NCI-H82 (cell line): ENCODE data around the gene TRIM2.
"Not testable (repeated sequence)": the region's sequence is repeated elsewhere in the genome, so short reads cannot be mapped to it uniquely, and the experiment has no call there.

Source experiments
- DNase-seq: peaks from one replicate; lab custom pipeline; 2025; lab: John Stamatoyannopoulos, UW

The TRIM2 gene

DNA sequence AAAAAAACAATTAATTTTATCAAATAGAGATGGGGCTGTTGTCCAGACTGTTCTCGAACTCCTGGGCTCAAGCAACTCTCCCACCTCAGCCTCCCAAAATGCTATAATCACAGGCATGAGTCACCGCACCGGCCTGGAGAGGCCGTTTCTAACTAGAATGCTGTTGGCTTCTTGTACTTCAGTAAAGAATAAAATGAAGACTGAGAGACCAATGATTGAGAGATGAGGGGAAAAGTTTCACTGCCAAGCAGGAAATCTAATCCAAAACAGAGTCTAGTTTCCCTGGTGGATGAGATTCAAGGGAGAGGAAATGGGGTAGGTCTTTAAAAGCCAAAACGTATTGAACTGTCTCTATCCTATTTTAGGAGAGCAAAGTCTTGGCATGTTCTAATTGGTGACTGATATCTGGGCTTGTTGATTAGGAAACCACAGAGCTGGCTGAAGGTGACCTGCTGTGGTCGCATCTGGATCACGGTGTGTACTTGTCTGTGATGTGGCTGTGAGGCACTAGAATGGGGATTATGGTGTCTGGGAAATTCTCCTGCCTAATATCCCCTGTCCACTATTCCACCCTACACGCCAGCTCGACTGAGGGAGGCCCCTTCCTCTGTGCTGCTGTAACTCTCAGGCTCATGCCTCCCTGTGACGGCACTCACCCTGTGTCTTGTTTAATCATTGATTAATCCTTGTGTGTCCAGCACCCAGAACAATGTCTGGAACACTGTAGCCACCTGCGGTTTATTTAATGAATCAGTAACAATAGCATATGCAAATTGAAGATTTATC is 15.0 kb upstream of the TRIM2 start:
- peak; percentile 6 for DNase-seq

DNA sequence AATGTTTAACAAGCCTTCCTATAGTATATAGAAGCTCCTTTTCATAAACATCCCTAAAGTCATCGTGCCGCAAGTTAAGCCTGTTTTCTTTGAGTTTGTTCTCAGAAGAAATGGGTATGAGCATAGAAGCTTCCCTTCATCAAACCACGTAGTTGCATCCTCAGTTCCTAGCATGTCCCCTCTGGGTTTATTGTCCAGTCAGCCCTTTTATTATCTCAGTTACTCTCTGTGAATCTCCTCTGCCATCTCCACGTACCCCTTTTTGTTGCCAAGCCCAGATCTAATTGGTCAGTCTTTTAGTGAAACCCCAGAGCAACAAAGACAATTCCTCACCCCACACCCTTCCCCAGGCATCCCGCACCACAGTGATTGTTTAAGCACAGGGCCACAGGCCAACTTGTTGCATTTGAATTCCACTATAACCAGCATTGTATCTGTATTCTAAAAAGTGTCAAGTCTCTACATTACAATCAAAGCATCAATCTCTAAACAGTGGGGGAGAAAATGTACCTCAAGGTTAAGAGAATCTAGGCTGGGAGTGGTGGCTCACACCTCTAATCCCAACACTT is 12.4 kb upstream of the TRIM2 start:
- no peak for DNase-seq

DNA sequence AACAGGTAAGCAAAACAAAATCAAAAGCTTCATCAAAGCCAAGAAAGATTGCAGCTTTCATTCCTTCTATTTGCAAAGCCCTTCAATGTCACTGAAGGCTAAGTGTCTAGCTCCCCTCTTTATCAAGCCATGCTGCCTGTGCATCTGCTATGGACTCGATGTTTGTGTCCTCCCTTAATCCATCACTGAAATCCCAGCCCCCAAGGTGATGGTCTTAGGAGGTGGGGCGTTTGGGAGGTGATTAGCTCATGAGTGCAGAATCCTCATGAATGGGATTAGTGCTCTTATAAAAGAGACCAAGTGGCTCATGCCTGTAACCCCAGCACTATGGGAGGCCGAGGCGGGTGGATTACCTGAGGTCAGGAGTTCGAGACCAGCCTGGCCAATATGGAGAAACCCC is 6.9 kb upstream of the TRIM2 start:
- peak; percentile 95 for DNase-seq

DNA sequence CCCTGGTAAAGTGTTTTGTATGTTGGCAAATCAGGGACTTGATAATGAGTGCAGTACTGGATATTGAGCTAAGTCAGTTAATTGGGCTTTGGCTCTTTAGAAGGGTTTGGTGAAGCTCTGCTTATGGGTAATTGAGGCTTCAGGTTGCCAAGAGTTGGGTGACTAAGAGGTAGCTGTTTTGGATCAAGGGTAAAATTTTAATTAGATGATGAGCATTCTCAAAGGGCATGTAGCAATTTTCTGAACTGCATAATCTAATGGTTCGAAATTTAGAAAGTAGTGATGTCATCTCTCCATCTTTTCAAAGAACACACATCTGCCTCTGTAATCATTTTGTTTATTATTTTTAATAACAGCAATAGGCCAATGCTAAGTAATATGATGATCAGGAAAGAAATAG is 5.5 kb upstream of the TRIM2 start:
- DNase-seq = no peak

DNA sequence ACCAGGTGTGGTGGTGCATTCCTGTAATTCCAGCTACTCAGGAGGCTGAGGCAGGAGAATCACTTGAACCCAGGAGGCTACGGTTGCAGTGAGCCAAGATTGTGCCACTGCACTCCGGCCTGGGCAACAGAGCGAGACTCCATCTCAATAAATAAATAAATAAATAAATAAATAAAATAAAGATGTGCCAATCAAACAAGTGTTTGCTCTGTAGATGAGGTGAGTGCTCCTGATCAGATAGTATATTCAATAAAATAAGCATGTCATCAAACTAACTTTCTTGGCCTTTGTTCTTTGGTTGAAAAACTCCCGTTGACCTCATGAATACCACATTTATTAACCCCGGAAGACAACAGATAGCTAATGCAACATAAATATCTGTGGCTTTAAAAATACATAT is 497 bp upstream of the TRIM2 start:
- DNase-seq = not testable (repeated sequence)

DNA sequence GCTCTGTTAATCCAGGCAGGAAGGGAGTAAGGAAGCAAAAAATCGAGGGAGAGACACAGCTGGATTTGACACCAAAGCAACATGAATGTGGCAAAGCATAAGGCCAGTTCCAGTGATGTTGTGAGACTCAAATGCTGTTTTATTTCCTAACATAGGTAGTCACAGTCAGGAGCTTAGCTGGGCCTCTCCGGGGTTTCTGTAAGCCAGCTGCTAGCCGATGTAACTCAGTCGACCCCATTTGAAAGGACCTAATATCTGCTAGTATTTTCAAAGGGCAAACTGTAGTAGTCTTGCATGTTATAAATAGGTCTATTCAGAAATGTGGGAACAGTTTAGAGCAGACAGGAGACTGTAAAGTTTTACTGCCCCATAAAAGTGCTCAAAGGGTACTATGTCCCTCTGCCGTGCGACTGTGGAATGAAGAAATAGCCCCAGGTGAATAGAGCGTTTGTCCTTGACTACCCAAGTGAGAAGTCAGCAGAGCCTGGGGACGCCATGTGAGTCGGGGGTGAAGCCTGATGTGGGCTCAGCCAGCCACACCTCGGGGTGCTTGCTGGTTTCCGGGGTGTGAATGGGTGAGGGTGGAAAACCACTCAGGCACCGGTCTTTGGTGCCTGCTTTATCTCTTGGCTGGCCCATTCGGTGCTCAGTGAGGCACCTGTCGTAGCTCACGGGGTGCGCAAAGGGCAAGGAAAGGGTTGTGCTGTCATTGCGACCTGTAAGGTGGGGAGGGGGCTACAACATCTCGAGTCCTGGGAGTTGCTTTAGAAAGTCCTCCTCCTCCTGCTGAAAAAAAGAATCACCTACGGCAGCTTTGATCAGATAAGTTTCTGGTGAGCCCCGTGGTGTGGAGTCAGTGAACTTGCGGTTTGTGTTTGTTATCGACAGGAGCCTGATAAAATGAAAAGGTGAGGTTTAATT is 745 bp downstream of the TRIM2 start:
- DNase-seq = peak; percentile 24

DNA sequence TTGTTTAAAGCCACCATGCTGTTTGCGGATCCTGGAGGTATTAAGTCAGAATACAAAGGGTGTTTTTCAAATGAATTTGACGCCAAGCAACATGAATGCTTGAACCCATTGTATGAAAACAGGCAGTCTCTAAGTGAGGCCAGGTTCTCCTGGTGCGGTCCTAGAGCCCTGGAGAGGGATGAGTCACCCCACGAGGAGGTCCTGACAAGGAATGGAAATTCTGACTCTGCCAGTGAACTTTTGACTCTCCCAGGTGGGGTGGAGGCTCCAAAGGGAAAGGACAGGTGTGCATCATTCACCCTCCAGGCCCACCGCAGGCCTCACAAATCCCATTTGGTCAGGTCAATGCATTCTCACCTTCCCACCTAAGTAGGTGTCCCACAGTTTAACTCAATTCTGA is 1.5 kb downstream of the TRIM2 start:
- no peak for DNase-seq

DNA sequence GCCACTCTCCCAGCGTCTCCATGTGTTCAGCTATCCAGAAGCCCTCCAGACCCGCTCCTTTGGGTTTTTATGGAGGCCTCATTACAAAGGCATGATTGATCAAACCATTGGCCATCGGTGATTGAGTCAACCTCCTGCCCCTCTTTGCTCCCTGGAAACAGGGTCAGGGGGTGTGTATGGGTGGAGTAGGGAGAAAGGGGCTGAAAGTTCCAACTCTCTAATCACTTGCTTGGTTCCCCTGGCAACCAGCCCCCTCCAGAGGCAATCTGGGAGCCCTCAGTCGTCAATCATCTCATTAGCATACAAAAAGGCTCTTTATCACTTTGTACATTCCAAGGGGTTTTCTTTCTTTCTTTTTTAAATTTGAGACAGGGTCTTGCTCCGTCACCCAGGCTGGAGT is 2.3 kb downstream of the TRIM2 start:
- no peak for DNase-seq

DNA sequence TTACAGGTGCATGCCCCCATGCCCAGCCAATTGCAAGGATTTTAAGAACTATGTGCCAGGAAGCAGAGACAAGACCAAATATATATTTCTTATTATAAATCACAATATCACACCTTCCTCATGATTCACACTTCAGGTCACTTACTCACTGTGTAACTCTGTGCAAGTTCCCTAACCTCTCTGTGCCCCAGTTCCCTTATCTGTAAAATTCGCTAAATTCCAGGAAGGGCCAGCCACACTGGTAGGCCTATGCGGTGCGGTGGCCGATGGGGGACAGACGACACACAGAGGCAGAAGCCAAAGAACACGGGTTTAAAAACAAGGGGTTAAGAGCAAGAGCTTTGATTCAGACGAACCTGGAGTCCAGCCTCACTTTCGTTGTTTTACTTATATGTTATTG is 2.8 kb downstream of the TRIM2 start:
- no peak for DNase-seq

DNA sequence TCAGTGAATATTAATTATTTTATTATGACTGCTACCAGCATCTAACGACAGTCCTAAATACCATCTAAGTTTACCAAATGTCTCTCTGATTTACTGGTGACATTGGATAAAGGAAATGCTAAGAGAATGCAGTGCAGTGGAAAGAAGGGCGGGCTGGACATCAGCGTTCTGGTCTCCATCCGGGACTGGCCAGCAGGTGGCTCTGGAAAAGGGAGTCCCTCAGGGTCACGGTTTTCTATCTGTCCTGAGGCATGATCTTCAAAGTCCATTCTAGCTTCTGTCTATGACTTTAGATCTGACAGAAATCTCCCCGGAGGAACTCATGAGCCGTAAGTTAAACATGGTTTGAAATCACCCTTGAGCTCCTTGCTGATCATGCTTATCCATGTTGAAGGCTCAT is 3.3 kb downstream of the TRIM2 start:
- DNase-seq = peak; percentile 21

DNA sequence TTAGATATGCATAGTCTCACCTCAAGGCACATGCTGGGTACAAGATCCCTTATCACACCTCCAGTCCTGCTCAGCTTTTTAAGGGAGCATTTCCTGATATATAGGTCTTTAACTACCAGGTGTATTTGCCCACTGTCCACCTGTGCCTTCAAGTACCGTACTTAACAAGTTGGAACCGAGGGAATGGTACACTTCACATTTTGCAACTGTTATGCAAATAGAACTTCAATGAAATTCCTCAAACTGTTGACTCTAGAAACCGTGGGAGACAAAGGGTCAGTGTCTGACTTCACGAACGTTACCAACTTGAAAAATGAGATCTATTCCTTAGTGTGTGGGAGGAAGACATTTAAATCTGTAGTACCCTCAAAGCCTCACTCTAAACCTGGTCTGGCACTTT is 5.2 kb downstream of the TRIM2 start:
- DNase-seq = no peak

DNA sequence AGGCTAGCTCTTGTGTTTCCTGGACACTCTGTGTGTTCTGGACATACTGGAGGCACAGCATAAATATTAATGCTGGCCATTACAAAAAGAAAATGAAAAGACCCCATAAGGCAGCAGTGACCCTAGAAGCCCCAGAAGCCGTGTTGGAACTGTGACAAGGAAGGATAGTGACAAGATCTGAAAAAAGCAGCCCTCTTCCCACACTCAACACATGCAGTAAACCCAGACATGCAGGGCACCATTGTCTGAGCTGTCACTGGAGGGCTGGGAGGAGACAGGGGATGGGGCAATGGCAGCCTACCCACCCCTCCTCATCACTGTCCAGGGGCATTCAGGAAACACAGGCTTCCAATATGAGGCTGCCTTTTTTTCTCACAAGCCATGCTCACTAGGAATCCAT is 6.5 kb downstream of the TRIM2 start:
- DNase-seq = no peak

DNA sequence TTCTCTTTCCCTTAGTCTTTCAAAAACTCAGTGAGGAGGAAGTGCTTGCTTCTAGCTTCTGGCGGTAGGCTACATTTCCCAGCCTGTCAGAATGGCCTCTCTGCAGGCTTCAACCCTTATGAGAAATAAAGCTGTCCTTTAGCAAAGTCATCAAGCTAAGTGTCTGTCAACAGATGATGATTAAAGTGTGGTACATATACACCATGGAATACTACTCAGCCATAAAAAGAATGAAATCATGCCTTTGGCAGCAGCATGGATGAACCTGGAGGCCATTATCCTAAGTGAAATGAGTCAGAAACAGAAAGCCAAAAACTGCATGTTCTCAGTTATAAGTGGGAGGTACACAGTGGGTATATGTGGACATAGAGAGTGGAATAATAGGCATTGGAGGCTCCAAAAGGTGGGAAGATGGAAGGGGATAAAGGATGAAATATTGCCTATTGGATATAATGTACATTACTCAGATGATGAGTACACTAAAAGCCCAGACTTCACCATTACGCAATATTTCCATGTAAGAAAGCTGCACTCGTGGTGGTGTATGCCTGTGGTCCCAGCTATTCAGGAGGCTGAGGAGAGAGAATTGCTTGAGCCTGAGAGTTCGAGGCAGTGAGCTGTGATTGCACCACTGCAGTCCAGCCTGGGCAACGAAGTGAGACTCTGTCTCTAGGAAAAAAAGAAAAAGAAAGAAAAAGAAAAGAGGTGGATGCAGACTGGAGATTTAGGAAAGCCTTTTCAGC is 7.9 kb downstream of the TRIM2 start:
- DNase-seq = no peak

DNA sequence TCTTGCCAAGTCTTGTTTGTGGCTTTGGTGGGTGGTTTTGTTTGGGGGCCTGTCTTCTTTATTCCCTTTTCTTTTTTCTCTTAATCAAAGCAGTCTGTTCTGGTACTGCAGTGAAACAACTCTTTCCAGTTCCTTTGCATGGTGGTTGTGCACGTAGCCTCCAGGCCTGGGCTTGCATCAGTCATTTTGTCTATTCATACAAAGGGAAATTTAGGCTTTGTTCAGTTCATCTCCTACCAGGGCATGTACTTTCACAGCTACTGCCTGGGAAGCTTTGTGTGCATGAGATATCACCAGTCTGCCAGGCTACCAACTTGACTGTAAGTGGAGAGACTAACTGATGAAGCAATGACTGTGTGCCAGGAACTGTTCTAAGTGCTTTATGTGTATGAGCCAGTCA is 8.5 kb downstream of the TRIM2 start:
- DNase-seq = no peak

DNA sequence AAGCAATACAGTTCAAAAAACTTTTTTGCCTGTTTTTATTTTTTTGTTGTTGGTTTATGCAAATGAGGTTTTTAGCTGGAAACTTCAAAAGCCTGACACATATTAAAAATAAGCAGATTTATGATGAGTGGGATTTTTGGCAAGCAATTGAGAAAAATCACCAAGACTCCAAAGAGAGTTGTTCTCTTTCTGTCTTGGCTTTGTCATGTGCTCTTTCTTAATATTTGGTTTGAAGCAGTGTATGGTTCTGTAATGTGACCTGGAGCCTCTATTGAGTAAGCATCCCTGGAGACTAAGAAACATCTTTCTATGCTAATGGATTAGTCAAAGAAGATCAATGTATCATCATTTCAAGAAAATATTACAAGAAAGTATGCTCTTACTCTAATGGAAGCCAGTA is 11.7 kb downstream of the TRIM2 start:
- DNase-seq = no peak

DNA sequence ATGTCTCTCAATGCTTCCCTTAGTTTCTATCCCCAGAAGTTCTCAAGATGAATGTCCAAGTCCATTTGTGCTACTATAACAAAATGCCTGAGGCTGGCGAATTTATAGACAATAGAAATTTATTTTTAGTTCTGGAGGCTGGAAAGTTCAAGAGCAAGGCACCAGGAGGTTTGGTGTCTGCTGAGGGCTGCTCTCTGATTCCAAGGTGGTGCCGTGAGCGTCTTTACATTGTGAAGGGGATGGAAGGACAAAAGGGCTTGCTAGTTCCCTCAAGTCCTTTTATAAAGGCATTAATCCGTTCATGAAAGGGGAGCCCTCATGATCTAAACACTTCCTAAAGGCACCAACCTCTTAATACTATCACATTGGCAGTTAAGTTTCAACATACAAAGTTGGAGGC is 12.3 kb downstream of the TRIM2 start:
- no peak for DNase-seq

DNA sequence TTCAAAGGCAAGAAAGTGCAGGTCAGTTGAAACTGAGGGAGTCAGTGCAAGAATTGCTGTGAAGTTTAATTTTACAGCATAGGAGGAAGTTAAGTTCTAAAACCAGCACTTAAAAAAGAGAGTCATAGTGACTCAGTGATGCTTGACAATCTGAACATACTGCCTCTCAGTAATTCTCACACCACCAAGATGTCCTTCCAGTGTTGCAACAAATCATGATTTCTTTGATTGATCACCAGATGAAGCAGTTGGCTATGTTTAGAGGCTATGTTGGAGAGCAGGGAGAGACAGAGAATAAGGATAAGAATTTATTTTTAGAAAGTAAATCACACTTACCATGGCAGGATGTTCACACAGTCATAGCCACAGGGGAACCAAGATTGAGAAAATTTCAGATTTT is 13.2 kb downstream of the TRIM2 start:
- DNase-seq = no peak

DNA sequence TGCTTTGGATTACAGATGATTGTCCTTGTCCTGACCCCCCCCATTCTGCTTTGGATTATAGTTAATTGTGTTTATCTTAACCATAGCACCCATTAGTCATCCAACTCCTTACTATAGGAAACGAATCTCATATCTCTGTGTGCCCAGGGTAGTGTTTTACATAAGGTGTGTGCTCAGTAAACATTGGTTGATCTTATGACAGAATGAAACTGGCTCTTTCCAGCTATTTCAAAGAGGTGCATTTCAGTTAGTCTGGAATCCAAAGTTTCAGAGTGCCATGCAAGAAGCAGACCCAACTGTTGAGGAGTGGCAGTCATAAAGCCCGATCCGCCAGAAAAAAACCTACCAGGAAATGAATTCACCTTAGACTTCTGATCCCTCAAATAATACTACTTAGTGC is 14.7 kb downstream of the TRIM2 start:
- DNase-seq = no peak

DNA sequence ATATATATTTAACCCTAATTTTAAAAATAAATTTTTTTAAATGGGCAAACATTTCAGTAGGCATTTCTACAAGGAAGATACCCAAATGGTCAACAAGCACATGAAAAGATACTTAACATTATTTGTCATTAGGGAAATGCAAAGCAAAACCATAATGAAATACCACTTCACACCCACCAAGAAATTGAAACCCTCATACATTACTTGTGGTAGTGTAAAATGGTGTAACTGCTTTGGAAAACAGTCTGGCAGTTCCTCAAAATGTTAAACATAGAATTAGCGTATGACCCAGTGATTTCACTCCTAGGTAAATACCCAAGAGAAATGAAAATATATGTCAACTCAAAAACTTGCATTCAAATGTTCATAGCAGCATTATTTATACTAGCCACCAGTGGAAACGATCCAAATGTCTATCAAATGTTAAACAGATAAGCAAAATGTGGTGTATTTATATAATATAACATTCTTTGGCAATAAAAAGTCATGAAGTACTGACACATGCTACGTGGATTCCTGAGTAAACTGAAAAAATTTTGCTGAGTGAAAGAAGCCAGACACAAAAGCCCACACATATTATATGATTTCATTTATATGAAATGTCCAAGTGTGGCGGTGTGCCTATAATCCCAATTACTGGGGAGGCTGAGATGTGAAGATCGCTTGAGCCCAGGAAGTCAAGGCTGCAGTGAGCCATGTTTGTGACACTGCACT is 16.6 kb downstream of the TRIM2 start:
- DNase-seq = no peak

DNA sequence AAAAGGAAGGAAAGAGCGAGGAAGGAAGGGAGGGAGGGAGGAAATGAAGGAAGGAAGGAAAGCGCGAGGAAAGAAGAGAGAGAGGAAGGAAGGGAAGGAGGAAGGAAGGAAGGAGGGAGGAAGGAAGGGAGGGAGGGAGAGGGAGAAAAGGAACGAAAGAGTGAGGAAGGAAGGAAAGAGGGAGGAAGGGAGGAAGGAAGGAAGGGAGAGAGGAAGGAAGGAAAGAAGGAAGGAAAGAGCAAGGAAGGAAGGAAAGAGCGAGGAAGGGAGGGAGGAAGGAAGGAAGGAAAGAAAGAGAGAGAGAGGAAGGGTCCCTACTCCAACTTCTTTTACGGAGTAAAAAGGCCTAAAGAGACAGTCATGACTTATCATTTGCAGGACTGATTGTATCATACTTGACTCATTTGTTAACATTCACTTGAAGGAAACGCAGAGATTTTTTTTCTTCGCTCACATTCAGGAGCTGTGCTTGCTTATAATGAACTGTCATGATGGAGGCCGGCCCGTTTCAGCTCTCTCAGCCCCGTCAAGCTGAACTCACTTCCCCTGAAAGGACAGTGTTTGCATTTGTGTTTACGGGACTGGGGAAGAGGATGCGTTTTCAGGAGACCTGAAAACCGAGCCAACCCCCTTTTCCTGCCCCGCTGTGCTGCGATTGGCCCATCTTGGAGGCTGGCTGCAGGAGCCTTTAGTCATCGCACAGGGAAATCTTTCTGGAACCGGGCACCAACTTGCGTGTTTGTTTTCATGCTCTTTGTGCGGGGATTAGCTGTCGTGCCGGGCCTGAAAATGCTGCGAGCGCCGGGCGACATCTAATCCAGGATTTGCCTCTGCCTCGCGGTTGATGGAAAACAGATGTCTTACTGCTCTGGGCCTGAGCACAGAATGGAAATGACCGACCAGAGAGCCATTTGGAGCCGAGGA is 17.8 kb downstream of the TRIM2 start:
- peak; percentile 86 for DNase-seq
